A549 treated with Mapracorat at 1 μM for 4 hours (cell line): ENCODE results near the gene RPL5. TPM values are rescaled to one million over a fixed set of nuclear protein-coding genes. Genes with fewer than 3 reads are reported as not detected.

ENCODE experiments used
- total RNA-seq: library from RNA; stranded (reverse); fragments of 200-300 nt; extraction: Qiagen RNA extraction; gene quantifications from 5 replicates; pipeline ENCODE4 v1.2.3, GENCODE V29; 2022

RPL5 gene
- 1,114 to 1,258 TPM (median 1,145 TPM) in 5 replicates for total RNA-seq

GRCh38 chr1:92831762-92832536, at the start of gene RPL5:
TSS of gene RPL5 (plus strand) at chr1:92832040. CDS start at chr1:92832115, 75 bp downstream.

GRCh38 chr1:92784639-92785500, 47.0 kb upstream of the RPL5 start, which contains the start of gene EVI5:
TSS of gene EVI5 (minus strand) at chr1:92785108. CDS start at chr1:92736546, 48,562 bp downstream.

Other genes starting within 250 kb of the RPL5 start
- 4.7 to 8.7 TPM (median 6.3 TPM) in 5 replicates for gene EVI5, start 46.9 kb upstream of the RPL5 start, total RNA-seq
- 7.4 to 9.2 TPM (median 8.4 TPM) in 5 replicates for gene DIPK1A, start 129.4 kb downstream of the RPL5 start, total RNA-seq
- gene MTF2, start 247.2 kb downstream of the RPL5 start, total RNA-seq: 9.0 to 13.1 TPM (median 12.7 TPM) in 5 replicates